Measurements from ENCODE around the gene SPSB4. TPM values are rescaled to one million over a fixed set of nuclear protein-coding genes. Genes with fewer than 3 reads are reported as not detected.

The SPSB4 gene
- total and polyA plus RNA-seq, 2 donors (not counting 3 experiments of a cell fraction or from before 2014, with no cell fraction given), result 0.06 to 0.22 TPM

GRCh38 chr3:141070229-141070628 lies 19.1 kb downstream of the SPSB4 start:
- Histone ChIP-seq H3K9ac (replicated peaks; ENCODE audit: extremely low read depth, insufficient read depth, low read length) (no peak overlapping the region), H3K27me3 (ENCODE audit: control insufficient read depth in 2 of 2, insufficient read depth in 2 of 2, low read length in 2 of 2) (no peaks in the 10 kb centered on the region), H4K20me1 (replicated peaks; ENCODE audit: control insufficient read depth, extremely low read depth, insufficient read depth, low read length) (no peaks in the 10 kb centered on the region), H3K36me3 (ENCODE audit: control insufficient read depth in 2 of 2, extremely low read depth in 1 of 2, insufficient read depth in 2 of 2, low read length in 2 of 2) (no peaks in the 10 kb centered on the region), H3K4me3 (replicated peaks in 1 of 3; ENCODE audit: insufficient read depth in 1 of 3, low read depth in 1 of 3, low read length in 3 of 3) (no peak overlapping the region), H3K9me3 (replicated peaks; ENCODE audit: control insufficient read depth, insufficient read depth, low read length) (no peaks in the 10 kb centered on the region), H3K4me2 (ENCODE audit: insufficient read depth, low read length) (no peak overlapping the region), H3K79me2 (ENCODE audit: control insufficient read depth, insufficient read depth, low read length) (no peaks in the 10 kb centered on the region), H3K27ac (ENCODE audit: insufficient read depth, low read depth, low read length) (no peak overlapping the region), H2AFZ (ENCODE audit: low read depth, low read length) (no peak overlapping the region), H3K4me1 (ENCODE audit: control insufficient read depth, extremely low read depth, insufficient read depth, low read length) (no peaks in the 10 kb centered on the region), H3K9me1 (replicated peaks; ENCODE audit: control insufficient read depth, extremely low read depth, insufficient read depth, low read length) (no peaks in the 10 kb centered on the region)
- TF ChIP-seq CTCF (IDR thresholded peaks at IDR 0.05; ENCODE audit: extremely low read depth in 1 of 2, insufficient read depth in 1 of 2, low read depth in 1 of 2, low read length in 2 of 2) (no peak), MYC (IDR thresholded peaks at IDR 0.05; ENCODE audit: low read depth, low read length) (no peak), JUN (IDR thresholded peaks at IDR 0.05; ENCODE audit: borderline replicate concordance, insufficient read depth, insufficient read length, low read depth) (no peak), GATA2 (IDR thresholded peaks at IDR 0.05; ENCODE audit: insufficient read depth, insufficient read length, low read depth, low read length) (no peak), FOS (IDR thresholded peaks at IDR 0.05; ENCODE audit: borderline replicate concordance, insufficient read depth, low read length) (no peak), EZH2 (IDR thresholded peaks at IDR 0.05; ENCODE audit: borderline replicate concordance, low read depth, low read length, severe bottlenecking) (no peak), POLR2A (IDR thresholded peaks at IDR 0.05; ENCODE audit: low read depth, low read length) (no peak), POLR2AphosphoS5 (IDR thresholded peaks at IDR 0.05; ENCODE audit: insufficient read depth, low read depth, low read length) (no peak), MAX (IDR thresholded peaks at IDR 0.05; ENCODE audit: insufficient read depth, insufficient read length) (no peak)
- ChIA-PET CTCF (no interaction called here), POLR2A (no interaction called here)
- FAIRE-seq (no peak), DNase-seq (ENCODE audit: low read depth, low spot score) (no peak)
- intact Hi-C loops (cut with micrococcal nuclease), result no loop called here
- dilution Hi-C loops (cut with MboI; ENCODE audit: extremely low pct_ligation_motif_present, low sequenced_read_pairs), result no loop called here
- BruUV-seq (replicated peaks), result no TSS peak
